DND-41 (cell line): ENCODE measurements around the gene DNMBP.

ENCODE experiments used
- ATAC-seq: fragments of 200-7000 bp; cut with Tn5 transposase; 3 replicates; pipeline ENCODE4 v1.9.1; 2021; ENCODE audit warnings: low read depth; ENCODE audit not compliant: insufficient read depth
- DNase-seq: peaks from one replicate; pipeline ENCODE4 v3.0.0-alpha.2; 2020
- H2AFZ ChIP-seq: 2 replicates; pipeline ENCODE4 v1.6.0; 2012; ENCODE audit warnings: low read depth, low read length
- H3K27ac ChIP-seq: 2 replicates; pipeline ENCODE4 v1.5.1; 2012; ENCODE audit warnings: low read length, inconsistent platforms
- H3K27me3 ChIP-seq: fragments of 200-600 bp; sonication (generic); 2 replicates; pipeline ENCODE4 v1.6.0; 2012; ENCODE audit warnings: low read length, mild to moderate bottlenecking, inconsistent platforms; ENCODE audit not compliant: insufficient read depth, poor library complexity
- H3K36me3 ChIP-seq: 2 replicates; pipeline ENCODE4 v1.5.1; 2012; ENCODE audit warnings: low read length, inconsistent platforms; ENCODE audit not compliant: insufficient read depth
- H3K4me1 ChIP-seq: 2 replicates; pipeline ENCODE4 v1.5.1; 2012; ENCODE audit warnings: mild to moderate bottlenecking, low read length; ENCODE audit not compliant: insufficient read depth
- H3K4me2 ChIP-seq: 2 replicates; pipeline ENCODE4 v1.6.0; 2012; ENCODE audit warnings: mild to moderate bottlenecking, moderate library complexity, low read length, inconsistent platforms; ENCODE audit not compliant: insufficient read depth
- H3K4me3 ChIP-seq, 2 experiments: fragments of 200-600 bp in 1 of 2; shearing (Covaris generic) in 1 of 2; 2 replicates each; pipeline ENCODE4 v1.5.1; 2012 to 2016; ENCODE audit warnings: inconsistent platforms in 2 of 2, low read length in 2 of 2, mild to moderate bottlenecking in 2 of 2, low read depth in 1 of 2, moderate library complexity in 1 of 2
- H3K79me2 ChIP-seq: 2 replicates; pipeline ENCODE4 v1.6.0; 2012; ENCODE audit warnings: low read length, inconsistent platforms; ENCODE audit not compliant: insufficient read depth
- H3K9ac ChIP-seq: 2 replicates; pipeline ENCODE4 v1.6.0; 2012; ENCODE audit warnings: low read depth, mild to moderate bottlenecking, inconsistent platforms, low read length, moderate library complexity
- H3K9me3 ChIP-seq: 2 replicates; pipeline ENCODE4 v1.5.1; 2012; ENCODE audit warnings: low read length, moderate library complexity, mild to moderate bottlenecking, inconsistent platforms; ENCODE audit not compliant: insufficient read depth, severe bottlenecking
- H4K20me1 ChIP-seq: 2 replicates; pipeline ENCODE4 v1.6.0; 2012; ENCODE audit warnings: low read length; ENCODE audit not compliant: insufficient read depth
- CTCF ChIP-seq: IDR thresholded peaks from 2 replicates; pipeline ENCODE4 v1.5.1; 2012; ENCODE audit warnings: borderline replicate concordance, low read length, moderate library complexity, mild to moderate bottlenecking; ENCODE audit not compliant: poor library complexity, severe bottlenecking; ENCODE audit errors: extremely low read depth
- EZH2 ChIP-seq: IDR thresholded peaks from 3 replicates; pipeline ENCODE4 v1.6.1; 2012; ENCODE audit warnings: borderline replicate concordance, low read depth, mild to moderate bottlenecking, moderate library complexity, low read length, inconsistent platforms; ENCODE audit not compliant: severe bottlenecking

Gene DNMBP

DNA sequence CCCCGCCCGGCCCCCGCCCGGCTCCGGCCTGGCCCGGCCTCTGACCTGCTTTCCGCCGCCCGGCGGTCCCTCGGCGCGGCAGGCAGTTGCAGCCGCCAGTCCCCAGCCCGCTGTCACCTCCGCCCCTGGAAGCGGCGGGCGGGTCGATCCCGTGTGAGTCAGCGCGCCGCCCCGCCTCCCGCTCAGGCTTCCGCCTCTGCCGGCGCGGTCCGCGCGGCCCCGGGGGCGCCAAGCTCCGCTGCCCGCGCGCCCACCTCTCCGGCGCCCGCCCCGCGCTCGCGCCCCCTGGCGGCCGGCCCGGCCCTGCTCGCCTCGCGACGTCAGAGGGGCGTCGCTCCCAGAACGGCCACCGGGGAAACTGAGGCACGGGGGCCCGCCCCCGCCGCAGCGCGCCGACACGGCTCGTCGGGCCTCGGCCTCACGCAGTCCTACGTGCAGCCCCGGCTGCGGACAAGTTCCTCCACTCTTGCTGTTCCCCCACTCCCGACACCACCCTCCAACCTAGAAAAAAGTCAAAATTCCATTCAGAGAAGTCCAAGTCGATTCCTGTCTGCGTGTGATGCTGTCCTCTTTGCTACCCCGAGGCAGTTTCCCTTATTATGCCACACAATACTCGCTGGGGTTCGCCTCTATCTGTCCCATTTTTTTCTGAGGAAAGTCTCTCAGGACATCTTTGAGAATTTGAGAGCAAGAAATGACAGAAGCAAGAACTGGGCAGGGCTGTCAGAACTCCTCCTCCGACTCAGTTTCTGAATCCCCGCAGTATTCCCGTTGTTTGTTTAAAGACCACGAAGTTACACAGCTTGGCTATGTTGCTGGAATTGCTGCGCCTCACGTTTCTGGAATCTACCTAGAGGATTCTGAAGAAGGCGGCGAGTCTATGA, at the start of gene DNMBP:
Gene DNMBP, minus strand, starts transcription at position 155 of the 884 bp plus-strand sequence. CDS start 37,823 bp downstream, outside the sequence.
- TF ChIP-seq CTCF (peak; percentile 70), EZH2 (peak; percentile 57)
- no peaks in the 10 kb centered on the region for H3K79me2 ChIP-seq
- peak within 1 kb of the TSS; percentile 62 for H3K9ac ChIP-seq
- H3K27ac ChIP-seq = peak within 1 kb of the TSS; percentile 34; the same call in 1 of the 2 replicates
- peaks cover 6% of the 10 kb centered on the region; the same call in 1 of the 2 replicates for H4K20me1 ChIP-seq
- peak within 1 kb of the TSS; percentile 66 for H2AFZ ChIP-seq
- no peaks in the 10 kb centered on the region for H3K9me3 ChIP-seq
- ATAC-seq = peak; percentile 97
- peaks cover 22% of the 10 kb centered on the region for H3K4me1 ChIP-seq
- peak within 1 kb of the TSS; percentile 28 to 68; a peak in 3 of 4 replicates for H3K4me3 ChIP-seq
- no peaks in the 10 kb centered on the region for H3K36me3 ChIP-seq
- peak; percentile 86 for DNase-seq
- peak within 1 kb of the TSS; percentile 93 for H3K4me2 ChIP-seq
- H3K27me3 ChIP-seq = peaks cover 33% of the 10 kb centered on the region

DNA sequence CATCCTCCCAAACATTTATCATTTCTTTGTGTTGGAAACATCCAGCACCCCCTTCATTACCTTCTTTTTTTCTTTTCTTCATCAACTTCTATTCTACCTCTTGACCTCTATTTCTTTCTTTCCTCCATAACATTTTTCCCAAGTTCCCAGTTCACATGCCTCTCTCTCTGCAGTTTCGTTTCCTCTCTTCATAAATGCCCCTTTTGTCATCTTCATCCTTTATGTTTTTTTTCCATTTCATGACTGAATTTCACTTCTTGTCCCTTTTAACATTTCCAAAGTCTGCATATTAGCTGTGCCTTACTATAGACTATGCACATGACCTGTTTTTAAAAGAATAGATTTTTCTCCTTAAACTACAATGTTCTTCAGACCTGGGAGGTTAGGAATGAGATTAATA, 48.2 kb upstream of the DNMBP start:
- Histone ChIP-seq H3K4me2 (no peak overlapping the region), H3K9ac (no peak overlapping the region), H3K4me3 (no peak overlapping the region), H3K36me3 (no peaks in the 10 kb centered on the region), H3K4me1 (no peaks in the 10 kb centered on the region), H3K27ac (no peak overlapping the region), H2AFZ (no peak overlapping the region), H3K27me3 (peaks cover 10% of the 10 kb centered on the region), H3K9me3 (no peaks in the 10 kb centered on the region), H3K79me2 (no peaks in the 10 kb centered on the region), H4K20me1 (no peaks in the 10 kb centered on the region)
- no peak for ATAC-seq
- TF ChIP-seq CTCF (no peak), EZH2 (no peak)
- no peak for DNase-seq

DNA sequence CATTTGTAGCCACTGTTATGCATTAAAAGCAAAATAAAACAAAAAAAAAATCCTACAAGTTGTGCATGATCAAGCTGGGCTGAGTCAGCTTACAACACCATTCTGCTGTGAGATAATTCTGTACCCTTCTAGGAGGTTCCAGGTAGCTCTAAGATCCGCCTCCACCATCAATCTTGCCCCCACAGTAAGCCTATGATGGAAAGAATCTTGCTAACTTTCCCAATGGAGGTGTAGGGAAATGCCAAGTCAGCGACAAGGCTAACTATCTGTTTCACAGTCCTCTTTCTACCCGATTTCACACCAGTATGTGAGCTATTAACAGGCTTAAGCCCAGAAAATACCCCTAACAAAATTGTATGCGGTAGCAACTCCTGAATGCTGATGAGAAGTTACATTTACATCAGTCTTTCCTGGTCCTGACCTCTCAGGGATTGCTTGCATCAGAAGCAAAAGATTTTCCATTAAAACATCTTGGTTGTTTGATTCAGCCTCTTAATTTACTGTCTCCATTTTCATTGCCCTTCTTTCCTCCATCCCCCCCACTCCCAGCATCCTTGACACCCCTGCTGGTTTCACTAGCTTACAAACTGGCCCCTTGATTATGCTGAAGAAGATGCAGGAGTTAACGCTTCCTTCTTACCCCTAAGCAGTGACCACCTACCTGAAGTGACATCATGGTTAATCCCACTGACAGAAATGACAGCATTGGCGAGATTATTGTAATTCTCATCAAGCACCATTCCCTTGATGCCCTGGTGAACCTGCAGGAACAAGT, 44.1 kb upstream of the DNMBP start:
- H2AFZ ChIP-seq = no peak overlapping the region
- no peaks in the 10 kb centered on the region for H3K4me1 ChIP-seq
- no peak for TF ChIP-seq CTCF
- TF ChIP-seq EZH2 = no peak
- no peak overlapping the region for H3K4me3 ChIP-seq
- H3K27ac ChIP-seq = no peak overlapping the region
- H3K36me3 ChIP-seq = no peaks in the 10 kb centered on the region
- H3K4me2 ChIP-seq = no peak overlapping the region
- no peaks in the 10 kb centered on the region for H3K9me3 ChIP-seq
- no peak overlapping the region for H3K9ac ChIP-seq
- H3K79me2 ChIP-seq = no peaks in the 10 kb centered on the region
- H4K20me1 ChIP-seq = no peaks in the 10 kb centered on the region
- DNase-seq (no peak), ATAC-seq (no peak)
- peaks cover 13% of the 10 kb centered on the region for H3K27me3 ChIP-seq
